Omental fat pad (tissue), 4 donors: ENCODE data around the gene TSPAN13. TPM values are rescaled to one million over a fixed set of nuclear protein-coding genes. Genes with fewer than 3 reads are reported as not detected.

Experiments used
- ATAC-seq: fragments of 150-250 bp; one replicate; pipeline ENCODE4 v1.9.1; 2016; ENCODE audit warnings: mild to moderate bottlenecking, moderate library complexity; ENCODE audit not compliant: low FRiP score
- DNase-seq: peaks from one replicate; pipeline ENCODE4 v3.0.0-alpha.2; 2019; ENCODE audit warnings: low spot score
- CTCF ChIP-seq, 3 donors: fragments of 450-650 bp; IDR thresholded peaks; one replicate each; pipeline ENCODE4 v1.5.1; 2016 to 2017; ENCODE audit warnings: antibody characterized with exemption in 3 of 3, mild to moderate bottlenecking in 3 of 3, moderate library complexity in 2 of 3
- total RNA-seq, 4 donors: library from RNA; depleted of rRNA; stranded (reverse); fragments of >200 nt; gene quantifications; one replicate each; pipeline ENCODE4 v1.1.0, GENCODE V29; 2016

Gene TSPAN13
- total RNA-seq, 4 donors from 2014 or later, result 15.2 to 111 (median 30.5) TPM

- no peak for ATAC-seq
Measured at GRCh38 chr7:16770657-16771329, 17.2 kb downstream of the TSPAN13 start.

DNA sequence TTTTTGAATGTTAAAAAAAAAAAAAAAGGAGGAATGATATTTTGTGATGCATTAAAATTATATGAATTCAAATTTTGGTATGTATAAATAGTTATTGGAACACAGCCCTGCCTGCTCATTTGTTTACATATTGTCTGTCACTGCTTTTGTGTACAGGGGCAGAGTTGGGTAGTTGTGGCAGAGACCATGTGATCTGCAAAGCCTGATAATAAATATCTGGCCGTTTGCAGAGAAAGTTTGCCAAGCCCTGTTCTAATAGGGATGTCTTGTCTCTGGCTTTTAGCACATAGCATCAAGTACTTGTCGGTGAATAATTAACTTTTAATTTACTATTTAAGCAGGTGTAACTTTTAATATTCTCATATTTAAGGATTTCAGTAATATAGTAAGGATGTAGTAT, 19.8 kb downstream of the TSPAN13 start:
- no peak for DNase-seq
- no peak for ATAC-seq
- no peak for TF ChIP-seq CTCF (IDR thresholded peaks at IDR 0.05)

More at GRCh38 chr7:16770657-16771329, 17.2 kb downstream of the TSPAN13 start:
- TF ChIP-seq CTCF (IDR thresholded peaks at IDR 0.05), result no peak
- no peak for DNase-seq

- no peak for DNase-seq
- no peak for TF ChIP-seq CTCF (IDR thresholded peaks at IDR 0.05)
- no peak for ATAC-seq
Measured at GRCh38 chr7:16773884-16774283, 20.3 kb downstream of the TSPAN13 start.

GRCh38 chr7:16774294-16774693, 20.7 kb downstream of the TSPAN13 start:
- ATAC-seq, result no peak
- no peak for TF ChIP-seq CTCF (IDR thresholded peaks at IDR 0.05)
- no peak for DNase-seq

- ATAC-seq (no peak), DNase-seq (no peak)
- TF ChIP-seq CTCF (IDR thresholded peaks at IDR 0.05), result no peak
Measured at GRCh38 chr7:16774986-16775385, 21.4 kb downstream of the TSPAN13 start.

- DNase-seq (no peak), ATAC-seq (no peak)
- TF ChIP-seq CTCF (IDR thresholded peaks at IDR 0.05), result no peak
Measured at GRCh38 chr7:16776053-16776452, 22.5 kb downstream of the TSPAN13 start.

- TF ChIP-seq CTCF (IDR thresholded peaks at IDR 0.05), result no peak
- DNase-seq, result no peak
- ATAC-seq, result no peak
Measured at GRCh38 chr7:16778476-16778875, 24.9 kb downstream of the TSPAN13 start.
